HG02870 (cell line): Measurements from ENCODE around the gene IL1RAP.
"Not testable (repeated sequence)": the region's sequence is repeated elsewhere in the genome, so short reads cannot be mapped to it uniquely, and the experiment has no call there.

ENCODE experiments used
- ATAC-seq: cut with Tn5 transposase; IDR thresholded peaks from one replicate; pipeline ENCODE4 v1.9.1; 2021; ENCODE audit warnings: mild to moderate bottlenecking, moderate library complexity; ENCODE audit not compliant: unreplicated experiment

The IL1RAP gene

DNA sequence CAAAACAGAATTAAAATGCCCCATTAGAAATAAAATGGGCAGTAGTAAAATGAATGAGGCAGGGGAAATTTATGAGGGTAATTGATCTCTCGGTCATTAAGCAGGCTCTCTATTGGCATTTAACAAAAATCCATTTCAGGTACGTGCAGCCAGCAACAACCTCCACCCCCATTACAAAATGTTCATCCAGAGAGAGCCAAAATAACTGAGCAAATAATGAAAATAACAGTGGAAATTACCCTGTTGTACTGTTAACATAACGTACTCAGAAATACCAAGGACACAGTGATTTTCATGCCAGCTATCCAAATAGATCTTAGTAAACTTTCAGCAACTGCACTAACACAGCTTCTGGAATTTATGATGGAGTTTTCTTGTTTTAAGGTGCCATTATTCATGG lies 127.7 kb downstream of the IL1RAP start:
- ATAC-seq = no peak

DNA sequence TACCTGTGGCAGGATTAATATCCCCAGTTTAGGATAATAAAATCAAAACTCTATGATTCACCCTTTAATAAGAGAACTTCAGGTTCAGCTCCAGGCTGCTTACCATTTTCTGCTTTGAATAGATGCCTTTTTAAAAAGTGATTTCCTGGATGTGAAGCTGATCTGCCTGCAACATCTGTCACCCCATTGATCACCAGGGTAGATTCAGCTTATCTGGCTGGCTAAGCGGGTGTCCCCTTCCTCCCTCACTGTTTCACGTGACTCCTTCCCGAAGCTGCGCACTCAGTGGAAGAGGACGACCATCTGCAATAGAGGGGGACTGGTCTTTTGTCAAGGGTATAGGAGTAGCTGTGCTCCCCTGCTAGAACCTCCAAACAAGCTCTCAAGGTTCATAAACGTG lies 128.1 kb downstream of the IL1RAP start:
- no peak for ATAC-seq

DNA sequence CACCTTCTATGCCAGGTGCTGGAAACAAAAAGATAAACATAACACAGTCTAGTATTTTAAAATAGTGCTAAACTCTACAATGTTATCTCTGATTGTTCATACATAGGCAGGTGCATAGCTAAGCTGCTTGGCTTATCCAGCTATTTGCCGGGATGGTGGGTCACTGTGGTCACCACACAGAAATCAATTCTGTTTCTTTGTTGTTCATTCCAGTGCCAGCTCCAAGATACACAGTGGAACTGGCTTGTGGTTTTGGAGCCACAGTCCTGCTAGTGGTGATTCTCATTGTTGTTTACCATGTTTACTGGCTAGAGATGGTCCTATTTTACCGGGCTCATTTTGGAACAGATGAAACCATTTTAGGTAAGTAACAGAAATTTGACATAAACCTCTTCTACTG lies 130.2 kb downstream of the IL1RAP start:
- ATAC-seq = no peak

DNA sequence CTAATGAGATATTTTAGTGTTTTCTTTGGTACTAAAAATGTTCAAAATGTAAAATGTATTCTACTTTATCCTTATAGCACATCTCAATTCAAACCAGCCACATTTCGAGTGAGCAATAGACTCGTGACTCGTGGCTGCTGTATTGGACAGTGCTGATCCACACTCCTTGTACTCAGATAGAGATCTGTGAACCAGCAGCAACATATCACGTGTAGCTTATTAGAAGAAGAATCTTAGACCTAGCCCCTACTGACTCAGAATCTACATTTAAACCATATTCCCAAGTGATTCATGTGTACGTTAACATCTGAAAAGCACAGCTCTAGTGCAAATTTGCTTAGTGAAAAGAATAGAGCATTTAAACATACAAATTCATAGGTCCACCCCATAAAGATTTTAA lies 130.9 kb downstream of the IL1RAP start:
- ATAC-seq = no peak

DNA sequence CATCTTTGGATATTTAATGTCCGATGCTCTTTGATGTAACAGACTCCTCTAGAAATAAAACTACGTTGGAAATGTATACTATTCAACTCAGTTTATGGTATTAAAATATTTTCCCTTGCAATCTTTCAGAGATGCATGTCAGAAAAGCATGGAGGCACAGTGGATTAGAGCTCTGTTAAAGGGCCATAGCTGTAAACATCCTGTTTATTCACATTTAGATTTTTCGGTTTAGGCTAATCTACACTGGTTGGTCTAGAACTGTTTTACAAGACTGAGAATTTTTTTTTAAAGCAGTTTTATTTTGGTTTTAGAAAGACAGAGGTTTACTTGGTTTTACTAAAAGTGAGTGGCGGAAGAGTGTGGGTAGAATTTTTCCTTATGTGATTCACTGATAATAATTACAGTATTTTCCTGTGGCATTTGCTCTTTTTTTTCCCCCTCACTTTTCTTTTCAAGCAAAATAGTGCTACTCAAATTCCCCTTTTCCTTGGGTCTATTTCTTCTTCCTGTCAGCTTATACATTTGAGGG lies 132.1 kb downstream of the IL1RAP start:
- no peak for ATAC-seq

DNA sequence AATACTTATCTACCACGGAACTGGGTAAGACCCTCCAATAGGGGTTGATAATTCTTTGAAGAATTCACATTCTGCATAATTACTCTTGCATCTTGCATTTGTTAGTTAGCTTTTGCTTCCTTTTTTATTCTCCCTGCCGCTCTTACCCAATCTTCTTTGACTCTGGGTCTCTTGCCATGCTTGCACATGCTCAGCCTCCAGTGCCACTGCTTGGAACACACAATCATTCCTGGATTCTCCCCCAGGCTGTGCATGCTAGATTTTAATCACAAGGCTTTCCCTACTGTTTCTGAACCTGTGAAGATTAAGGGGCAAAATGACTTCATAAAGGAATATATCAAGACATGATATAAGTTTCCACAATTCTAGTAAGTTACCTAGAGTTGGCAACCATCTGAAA lies 133.1 kb downstream of the IL1RAP start:
- ATAC-seq = no peak

DNA sequence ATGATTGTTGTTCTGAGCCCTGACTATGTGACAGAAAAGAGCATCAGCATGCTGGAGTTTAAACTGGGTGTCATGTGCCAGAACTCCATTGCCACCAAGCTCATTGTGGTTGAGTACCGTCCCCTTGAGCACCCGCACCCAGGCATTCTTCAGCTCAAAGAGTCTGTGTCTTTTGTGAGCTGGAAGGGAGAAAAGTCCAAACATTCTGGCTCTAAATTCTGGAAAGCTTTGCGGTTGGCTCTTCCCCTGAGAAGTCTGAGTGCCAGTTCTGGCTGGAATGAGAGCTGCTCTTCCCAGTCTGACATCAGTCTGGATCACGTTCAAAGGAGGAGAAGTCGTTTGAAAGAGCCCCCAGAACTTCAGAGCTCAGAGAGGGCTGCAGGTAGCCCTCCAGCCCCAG lies 142.0 kb downstream of the IL1RAP start:
- no peak for ATAC-seq

DNA sequence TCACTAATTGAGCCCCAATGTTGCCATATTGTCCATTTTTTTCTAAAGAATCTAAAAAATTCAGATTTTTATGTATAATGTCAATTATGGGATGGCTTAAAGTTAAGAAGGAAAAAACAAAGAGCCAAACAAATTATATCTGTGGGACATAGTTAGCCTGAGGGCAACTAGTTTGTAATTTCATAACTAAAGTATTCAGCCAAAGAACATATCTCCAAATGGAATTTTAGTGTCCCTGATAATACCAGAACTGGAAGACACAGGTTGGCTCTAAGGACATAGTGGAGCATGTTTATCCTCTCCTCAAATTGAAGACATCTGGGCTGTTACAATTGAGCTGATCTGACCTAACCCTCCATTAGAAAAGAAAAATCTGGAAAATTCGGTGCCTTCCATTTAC lies 144.2 kb downstream of the IL1RAP start:
- ATAC-seq = no peak

DNA sequence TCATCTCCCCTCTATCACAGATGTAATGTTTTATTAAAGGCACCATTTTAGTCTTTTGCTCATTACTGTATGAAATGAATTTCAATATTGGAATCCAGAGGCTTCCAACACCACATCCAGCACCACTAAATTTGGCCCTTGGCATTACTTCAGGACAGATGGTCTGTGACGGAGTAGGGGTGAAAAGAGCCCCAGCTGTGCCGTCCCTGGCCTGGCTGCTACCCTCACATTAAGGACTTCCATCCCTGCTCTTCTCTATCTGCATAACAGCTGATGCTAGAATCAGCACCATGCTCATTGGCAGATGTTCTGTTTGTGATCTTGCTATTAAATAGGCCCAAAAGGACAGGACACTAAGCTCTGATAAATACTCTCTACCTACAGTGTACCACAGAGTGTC lies 152.9 kb downstream of the IL1RAP start:
- no peak for ATAC-seq

DNA sequence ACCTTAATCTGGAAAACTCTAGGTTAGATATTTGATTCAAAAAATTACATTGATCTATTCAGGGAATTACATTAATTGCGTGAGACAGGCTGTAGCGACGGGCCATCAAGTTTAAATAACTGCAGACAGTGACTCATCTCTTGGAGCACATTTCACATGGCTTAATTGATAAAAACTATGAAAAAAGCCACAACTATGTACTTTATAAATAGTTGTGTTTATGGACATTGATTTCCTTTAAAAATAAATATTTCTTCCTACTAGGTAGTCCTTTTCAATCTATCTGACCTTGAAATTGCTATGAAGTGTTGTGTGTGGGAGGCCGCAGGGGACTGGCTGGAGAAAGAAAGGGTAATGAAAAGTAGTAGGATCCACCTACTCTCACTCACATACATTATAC lies 157.8 kb downstream of the IL1RAP start:
- no peak for ATAC-seq

DNA sequence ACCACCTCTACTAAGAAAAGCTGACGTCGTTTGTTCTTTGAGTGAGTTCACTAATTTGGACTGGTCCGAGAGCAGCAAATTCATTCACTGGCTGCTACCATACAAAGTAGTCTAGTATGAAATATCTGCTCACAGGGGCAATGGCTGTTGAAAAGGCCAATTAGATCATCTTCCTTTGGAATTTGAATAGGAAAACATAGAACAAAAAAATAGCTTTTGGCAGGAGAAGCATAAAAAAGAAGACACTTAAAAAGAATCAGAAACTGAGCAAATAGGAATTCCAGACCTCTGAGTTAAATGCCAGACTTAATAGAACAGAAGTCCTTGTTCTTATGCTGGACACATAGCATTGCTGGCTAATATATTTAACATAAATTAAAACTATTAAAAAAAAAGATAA lies 159.3 kb downstream of the IL1RAP start:
- ATAC-seq = no peak

DNA sequence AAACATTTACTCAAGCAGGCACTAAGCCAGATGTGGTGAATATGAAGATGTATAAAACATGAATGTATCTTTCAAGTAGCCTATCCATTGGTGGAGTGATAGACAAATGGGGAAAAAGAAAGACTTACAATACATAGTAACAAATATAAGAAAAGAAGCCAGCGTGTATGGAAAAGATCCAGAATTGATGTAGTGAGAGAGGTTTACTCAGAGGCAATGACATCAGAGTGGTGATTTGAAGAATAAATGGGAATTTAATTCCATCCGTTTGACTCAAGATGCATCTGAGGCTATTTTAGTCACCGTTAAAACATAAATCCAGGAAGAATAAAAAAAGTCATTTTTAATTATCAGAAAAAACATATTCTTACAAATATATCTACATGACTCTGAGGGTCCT lies 162.6 kb downstream of the IL1RAP start:
- no peak for ATAC-seq

DNA sequence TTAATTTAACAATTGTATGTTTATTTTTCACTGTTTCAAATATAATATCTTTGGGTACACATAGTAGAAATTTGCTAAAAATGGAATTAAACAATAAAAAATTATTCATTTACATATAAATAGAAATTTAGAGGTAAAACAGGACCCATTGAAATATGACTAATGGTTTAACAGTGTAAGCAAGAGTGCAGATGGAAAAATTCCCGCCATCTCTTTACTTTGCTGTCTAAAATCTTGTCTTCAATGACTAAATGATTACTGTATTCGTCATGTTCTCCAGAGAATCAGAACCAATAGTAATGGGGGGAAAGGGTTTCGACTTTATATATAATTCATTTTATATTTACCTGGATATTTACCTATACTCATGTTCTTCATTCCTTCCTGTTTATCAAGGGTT lies 163.1 kb downstream of the IL1RAP start:
- no peak for ATAC-seq

DNA sequence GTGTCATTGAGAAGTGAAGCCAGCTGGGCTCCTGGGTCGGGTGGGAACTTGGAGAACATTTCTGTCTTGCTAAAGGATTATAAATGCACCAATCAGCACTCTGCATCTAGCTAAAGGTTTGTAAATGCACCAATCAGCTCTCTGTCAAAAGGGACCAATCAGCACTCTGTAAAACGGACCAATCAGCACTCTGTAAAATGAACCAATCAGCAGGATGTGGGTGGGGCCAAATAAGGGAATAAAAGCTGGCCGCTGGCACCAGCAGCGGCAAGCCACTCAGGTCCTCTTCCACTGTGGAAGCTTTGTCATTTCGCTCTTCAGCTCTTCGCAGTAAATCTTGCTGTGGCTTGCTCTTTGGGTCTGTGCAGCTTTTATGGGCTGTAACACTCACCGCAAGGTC lies 164.0 kb downstream of the IL1RAP start:
- ATAC-seq = not testable (repeated sequence)

DNA sequence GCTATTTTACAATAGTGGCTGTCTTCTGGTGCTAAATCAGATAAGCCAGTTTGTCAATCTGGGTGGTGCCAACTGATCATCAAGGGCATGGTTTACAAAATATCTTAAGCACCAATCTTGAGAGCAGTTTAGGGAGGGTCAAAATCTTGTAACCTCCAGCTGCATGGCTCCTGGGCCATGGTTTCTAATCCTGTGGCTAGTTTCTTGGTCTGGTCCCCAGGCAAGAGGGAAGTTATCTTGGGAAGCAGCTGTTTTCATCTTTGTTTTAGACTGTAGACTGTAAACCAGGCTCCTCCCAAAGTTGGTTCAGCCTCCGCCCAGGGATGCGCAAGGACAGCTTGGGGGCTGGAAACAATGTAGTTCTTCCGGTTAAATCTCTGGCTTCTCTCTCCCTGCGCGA lies 166.8 kb downstream of the IL1RAP start:
- no peak for ATAC-seq

DNA sequence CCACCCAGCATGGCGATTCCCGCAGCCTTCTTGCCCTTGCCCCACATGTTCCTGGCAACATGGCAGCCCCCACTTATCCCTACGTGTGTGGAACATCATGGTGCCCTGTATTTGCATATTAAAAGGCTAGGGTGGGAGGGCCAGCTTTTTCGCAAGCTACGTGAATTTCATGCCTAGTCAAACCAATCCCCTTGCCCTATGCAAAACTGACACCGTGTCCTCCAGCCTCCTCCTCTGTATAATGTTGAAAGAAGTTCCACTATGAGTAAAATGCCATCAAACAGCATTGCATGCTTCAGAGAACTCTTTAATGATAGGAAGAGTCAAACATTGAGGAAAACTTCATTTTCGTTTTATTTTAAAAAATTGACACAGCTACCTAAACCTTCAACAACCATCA lies 170.9 kb downstream of the IL1RAP start:
- ATAC-seq = no peak

DNA sequence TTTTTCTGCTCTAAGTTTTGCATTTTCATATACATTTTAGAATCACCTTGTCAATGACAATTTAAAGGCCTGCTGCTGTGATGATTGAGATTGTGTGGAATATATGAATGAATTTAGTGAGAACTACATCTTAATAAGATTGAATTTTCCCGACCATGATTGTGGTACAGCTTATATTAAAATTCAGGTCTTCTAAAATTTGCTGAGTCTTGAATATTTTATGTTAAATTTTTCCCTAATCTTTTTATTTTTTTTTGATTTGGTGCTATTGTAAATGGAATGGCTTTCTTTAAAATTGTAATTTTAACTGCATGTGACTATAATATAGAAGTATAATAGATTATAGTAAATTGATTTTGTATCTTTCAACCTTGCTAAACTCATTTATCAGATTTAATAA lies 172.1 kb downstream of the IL1RAP start:
- ATAC-seq = no peak

DNA sequence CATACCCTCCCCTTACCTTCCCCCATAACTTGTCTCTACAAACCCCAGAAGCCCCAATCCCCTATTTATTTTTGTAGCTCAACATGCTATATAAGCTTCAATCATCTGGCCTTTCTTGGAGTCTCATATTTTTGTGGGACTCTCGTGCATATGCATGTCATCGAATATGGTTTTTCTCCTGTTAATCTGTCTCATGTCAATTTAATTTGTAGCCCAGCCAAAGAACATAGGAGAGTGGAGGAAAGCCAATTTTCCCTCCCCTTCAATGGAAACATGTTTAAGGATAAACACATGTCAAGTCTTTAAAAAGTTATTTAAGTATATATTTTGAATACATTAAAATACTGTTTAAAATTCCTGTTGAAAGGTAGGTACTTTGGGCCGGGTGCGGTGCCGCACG lies 176.4 kb downstream of the IL1RAP start:
- no peak for ATAC-seq

DNA sequence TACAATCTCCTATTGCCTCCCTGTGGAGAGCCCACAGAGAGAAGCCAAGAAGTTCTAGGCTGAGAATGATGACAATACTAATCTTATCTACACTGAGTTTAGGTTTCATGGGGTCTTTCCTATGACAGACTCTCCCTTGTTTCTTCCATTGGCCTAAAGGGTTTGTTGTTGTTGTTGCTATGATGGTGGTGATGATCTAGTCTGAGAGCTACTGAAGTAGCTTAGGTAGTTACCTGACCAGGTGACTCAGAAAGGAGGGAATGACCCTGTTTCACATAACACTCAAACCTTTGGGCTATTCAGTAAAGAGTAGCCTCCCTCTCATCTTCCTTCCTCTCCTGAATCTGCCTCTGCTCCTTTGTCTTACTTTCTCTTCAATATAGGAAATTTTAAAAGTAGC lies 178.4 kb downstream of the IL1RAP start:
- ATAC-seq = no peak

DNA sequence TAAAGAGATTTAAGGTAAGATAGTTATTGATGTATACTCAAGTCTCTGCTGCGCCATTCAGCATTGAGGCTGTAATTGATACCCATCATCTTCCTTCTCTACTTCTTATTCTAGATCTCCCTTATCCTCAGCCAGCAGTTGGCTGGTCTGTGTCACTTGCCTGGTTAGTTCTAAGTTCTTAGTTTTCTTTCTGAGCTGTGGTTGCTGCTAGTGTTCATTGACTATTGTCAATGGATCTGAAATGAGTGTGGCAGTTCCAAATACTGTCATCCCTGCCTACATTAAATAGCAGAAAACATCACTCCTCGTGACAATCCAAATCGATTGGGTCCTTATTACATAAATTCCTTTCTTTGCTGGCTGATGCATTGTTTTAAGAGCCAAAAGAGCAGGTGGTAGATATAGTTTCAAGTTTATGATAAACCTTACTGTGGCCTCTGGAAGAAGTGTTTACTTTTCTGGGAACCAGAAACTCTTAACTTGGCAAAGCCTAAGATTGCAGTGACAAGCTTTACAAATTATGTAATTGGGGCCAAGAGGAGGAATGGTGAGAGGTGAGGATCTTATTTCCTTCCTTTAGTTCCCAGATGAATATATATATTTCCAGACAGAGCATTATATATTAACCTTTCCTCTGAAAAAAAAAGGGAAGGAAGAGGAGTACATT lies 180.6 kb downstream of the IL1RAP start:
- no peak for ATAC-seq

DNA sequence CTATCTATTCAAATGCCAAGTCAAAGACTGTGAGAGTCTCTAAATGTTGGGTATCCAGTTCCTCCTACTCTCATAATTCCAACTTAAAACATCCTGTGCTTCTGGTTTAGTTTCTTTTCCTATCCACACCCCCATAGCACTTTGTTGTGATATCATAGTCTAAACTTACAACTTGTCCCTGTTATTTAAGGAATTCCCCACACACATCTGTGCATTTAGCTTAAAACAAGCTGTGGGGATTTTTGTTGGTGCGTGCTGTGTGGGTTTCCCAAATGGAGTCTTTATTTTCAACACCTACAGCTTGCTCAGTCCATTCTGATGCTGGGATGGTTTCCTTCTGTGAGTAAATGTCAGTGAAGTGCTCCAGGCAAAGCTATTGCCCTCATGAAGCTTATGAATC lies 181.3 kb downstream of the IL1RAP start:
- no peak for ATAC-seq

DNA sequence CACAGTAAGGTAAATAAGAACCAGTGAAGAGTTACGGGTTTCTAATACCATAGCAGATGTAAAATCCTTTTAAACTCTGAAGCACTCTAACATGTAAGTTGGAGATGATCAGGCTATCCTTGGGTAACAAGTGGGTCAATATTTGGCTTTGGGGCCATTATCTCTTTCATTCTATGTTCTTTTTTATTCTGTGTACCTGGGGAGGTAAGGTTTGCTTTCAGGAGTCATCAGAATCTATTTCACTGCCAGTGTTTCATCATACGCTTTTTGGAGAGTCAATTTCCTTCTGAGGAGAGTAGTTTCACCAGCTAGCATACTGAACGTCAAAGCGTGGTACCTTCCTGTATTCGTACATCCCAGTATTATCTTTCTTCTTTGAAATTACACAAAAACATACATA lies 182.1 kb downstream of the IL1RAP start:
- ATAC-seq = no peak

DNA sequence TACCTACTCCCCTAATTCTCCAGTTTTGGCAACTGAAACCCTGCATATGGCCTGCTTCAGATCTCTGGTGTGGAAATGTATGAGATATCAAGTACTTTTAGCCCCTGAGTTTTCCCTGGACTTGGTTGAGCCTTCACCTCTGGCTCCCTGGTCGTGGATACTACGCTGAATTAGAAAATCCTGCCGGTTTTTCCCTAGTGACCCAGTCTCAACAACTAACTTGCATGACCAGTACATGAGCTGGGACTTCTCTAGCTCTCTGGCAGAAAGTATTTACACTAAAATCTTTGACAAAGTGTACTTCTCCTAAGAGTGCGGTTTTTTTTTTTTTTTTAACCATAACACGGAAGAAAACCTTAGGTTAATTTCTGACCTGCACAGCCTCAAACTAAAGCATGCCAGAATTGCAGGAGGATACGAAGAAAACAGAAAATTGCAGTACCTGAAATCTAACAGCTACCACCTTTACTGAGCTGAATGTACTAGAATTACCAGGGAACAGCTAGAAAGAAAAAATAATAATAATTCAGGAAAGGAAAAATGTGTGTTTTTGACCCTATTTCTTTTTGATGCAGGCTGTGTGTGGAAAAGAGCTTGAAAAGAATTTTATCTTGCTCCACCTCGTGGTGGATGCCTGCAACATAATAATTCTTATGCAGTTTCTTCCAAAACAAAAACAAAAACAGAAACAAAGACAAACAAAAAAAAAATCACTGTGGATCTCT lies 183.1 kb downstream of the IL1RAP start:
- no peak for ATAC-seq
